IPS-NIHi11 (cell line): ENCODE measurements around the gene OXLD1.
"Not testable (repeated sequence)": the region's sequence is repeated elsewhere in the genome, so short reads cannot be mapped to it uniquely, and the experiment has no call there.

ENCODE experiments used
- DNase-seq: peaks from one replicate; pipeline ENCODE4 v3.0.0; 2012; ENCODE audit warnings: mixed read lengths, low spot score

The OXLD1 gene

GRCh38 chr17:81683584-81684441 is 17.4 kb upstream of the OXLD1 start, which contains the start of the genes ARL16 and HGS:
ARL16 (minus strand) TSS chr17:81683797; CDS start chr17:81683753, 44 bp downstream.
HGS (plus strand) TSS chr17:81684011; CDS start chr17:81684067, 56 bp downstream.
- DNase-seq = peak; percentile 100

- DNase-seq = no peak
Observed at GRCh38 chr17:81683208-81683583, 16.8 kb upstream of the OXLD1 start.

DNA sequence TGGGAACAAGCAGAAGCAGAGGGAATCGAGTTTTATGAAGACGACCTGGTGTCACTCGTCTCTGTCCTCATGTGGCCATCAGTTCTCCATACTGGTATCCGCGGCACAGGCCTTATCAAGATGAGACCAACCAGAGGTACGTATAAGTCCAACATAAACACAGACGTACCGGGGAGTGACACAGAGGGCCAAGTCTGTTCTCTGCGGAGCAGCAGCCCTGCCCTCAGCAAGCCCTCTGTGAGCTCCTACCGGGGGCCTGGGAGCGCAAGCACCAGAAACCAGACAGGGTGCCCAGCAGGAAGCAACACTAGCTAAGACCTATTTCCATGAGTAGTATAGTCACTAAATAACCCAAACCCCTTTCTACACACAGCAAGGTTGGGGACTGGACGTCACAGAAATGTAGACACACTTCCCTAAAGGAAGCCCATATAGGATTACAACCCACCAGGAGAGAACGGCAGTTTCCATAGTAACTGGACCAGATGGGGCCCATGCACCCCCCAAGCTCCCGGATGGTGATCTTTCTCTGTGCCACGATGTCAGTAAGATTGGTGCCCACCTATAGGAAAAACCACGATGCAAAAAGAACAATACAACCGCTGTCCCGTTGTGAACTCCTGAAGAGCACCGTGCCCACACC is 16.3 kb upstream of the OXLD1 start:
- DNase-seq = no peak

GRCh38 chr17:81681672-81682071 is 15.3 kb upstream of the OXLD1 start:
- DNase-seq = no peak

- no peak for DNase-seq
Observed at GRCh38 chr17:81680150-81680549, 13.7 kb upstream of the OXLD1 start.

- no peak for DNase-seq
Observed at GRCh38 chr17:81676906-81677305, 10.5 kb upstream of the OXLD1 start.

DNA sequence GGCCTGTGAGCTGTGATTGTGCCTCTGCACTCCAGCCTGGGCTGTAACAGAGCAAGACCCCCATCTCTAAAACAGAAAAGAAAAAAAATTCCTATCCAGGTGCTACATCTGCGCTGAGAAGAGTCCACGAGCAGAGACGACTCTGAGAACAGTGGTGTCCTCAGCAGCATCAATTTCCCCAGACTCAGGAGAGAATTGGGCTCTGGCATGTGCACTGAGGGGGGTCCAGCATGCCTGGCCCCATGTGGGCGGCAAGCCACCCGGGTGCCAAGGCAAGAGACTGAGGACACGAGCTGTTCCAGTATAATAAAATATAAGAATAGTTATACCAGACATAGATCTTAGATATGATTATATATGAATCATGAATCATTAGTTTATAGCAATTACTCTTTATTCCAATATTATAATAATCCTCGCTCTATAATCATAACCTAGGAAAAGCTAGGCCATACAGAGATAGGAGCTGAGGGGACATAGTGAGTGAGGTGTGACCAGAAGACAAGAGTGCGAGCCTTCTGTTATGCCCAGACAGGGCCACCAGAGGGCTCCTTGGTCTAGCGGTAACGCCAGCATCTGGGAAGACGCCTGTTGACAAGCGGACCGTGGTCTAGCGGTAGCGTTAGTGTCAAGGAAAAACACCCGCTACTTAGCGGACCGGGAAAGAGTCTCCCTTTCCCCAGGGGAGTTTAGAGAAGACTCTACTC is 9.3 kb upstream of the OXLD1 start:
- not testable (repeated sequence) for DNase-seq

- no peak for DNase-seq
Observed at GRCh38 chr17:81673561-81674258, 7.3 kb upstream of the OXLD1 start.

GRCh38 chr17:81672954-81673353 is 6.5 kb upstream of the OXLD1 start:
- DNase-seq = no peak

- DNase-seq = no peak
Observed at GRCh38 chr17:81672504-81672903, 6.1 kb upstream of the OXLD1 start.

GRCh38 chr17:81667754-81668153 is 1.3 kb upstream of the OXLD1 start:
- no peak for DNase-seq

DNA sequence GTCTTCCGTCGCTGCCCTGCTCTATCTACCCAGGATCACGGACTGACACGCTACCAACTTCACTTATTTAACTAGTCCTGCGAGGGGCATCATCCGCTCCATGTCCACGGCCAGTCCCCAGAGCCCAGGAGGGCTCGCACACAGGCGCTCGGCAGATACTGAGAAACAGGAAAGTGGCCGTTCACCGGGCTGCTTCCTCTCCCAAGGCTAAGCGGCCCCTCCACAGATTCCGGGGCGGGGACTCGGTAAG is 388 bp downstream of the OXLD1 start:
- no peak for DNase-seq

- no peak for DNase-seq
Observed at GRCh38 chr17:81665205-81666091, 957 bp downstream of the OXLD1 start.

DNA sequence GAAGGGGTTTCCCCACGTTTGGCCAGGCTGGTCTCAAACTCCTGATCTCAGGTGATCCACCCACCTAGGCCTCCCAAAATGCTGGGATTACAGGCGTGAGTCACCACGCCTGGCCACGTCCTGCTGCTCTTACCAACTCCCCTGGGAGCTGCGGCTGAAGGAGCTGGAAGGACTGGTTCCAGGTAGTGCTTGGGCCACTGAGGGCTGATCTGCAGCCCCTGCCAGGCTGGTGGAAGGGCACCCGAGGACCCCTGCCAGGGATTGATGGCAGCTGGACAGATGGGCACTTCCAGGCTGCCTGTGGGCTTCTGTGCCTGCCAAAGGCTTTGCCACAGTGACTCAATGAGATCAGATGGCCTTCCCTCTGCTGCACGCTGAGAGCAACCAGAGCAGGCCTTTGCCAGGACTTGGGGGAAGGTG is 2.3 kb downstream of the OXLD1 start:
- no peak for DNase-seq

DNA sequence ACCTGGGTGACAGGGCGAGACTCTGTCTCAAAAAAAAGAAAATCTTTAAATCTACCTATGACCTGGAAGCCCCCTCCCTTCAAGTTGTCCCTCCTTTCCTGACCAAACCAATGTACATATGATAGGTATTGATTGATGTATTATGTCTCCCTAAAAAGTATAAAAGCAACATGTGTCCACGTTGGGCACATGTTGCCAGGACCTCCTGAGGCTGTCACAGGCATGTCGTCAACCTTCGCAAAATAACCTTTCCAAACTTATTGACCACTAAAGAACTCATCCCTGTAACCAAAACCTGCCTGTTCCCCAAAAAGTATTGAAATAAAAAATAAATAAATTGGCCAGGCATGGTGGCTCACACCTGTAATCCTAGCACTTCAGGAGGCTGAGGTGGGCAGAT is 4.4 kb downstream of the OXLD1 start:
- no peak for DNase-seq

DNA sequence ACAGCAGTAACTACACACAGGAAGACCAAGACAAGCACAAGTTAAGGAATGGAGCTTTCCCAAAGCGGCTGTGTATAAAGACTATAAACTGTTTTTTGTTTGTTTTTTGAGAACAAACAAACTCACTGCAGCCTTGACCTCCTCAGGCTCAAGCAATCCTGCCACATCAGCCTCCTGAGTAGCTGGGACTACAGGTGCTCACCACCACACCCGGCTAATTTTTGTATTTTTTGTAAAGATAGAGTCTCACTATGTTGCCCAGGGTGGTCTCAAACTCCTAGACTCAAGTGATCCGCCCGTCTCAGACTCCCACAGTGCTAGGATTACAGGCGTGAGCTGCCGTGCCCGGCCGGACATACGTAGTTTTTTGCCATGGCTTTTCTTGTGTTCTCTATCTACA is 6.0 kb downstream of the OXLD1 start:
- no peak for DNase-seq

- DNase-seq = no peak
Observed at GRCh38 chr17:81659038-81659437, 7.4 kb downstream of the OXLD1 start.

DNA sequence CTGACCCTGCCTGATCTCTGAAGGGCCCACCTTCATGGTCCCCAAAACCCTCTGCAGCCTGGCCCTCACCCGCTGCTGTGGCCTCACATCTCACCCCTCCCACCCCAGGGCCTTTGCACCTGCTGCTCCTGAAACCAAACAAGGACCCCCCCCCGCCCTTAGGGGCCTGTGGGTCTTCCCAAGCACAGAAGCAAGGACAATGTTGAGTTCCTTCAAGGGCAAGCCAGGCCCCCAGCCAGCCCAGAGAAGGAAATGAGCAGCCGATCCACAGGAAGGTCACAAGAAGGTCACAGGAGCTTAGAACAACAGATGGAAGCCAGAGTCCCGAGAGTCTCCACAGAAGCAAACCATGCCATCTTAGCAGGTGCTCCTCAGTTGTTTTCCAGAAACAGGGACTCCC is 9.6 kb downstream of the OXLD1 start:
- no peak for DNase-seq

- no peak for DNase-seq
Observed at GRCh38 chr17:81656118-81656743, 10.2 kb downstream of the OXLD1 start, which contains the start of gene PDE6G. PDE6G (minus strand) TSS chr17:81656542; CDS start chr17:81653305, 3,237 bp downstream.

DNA sequence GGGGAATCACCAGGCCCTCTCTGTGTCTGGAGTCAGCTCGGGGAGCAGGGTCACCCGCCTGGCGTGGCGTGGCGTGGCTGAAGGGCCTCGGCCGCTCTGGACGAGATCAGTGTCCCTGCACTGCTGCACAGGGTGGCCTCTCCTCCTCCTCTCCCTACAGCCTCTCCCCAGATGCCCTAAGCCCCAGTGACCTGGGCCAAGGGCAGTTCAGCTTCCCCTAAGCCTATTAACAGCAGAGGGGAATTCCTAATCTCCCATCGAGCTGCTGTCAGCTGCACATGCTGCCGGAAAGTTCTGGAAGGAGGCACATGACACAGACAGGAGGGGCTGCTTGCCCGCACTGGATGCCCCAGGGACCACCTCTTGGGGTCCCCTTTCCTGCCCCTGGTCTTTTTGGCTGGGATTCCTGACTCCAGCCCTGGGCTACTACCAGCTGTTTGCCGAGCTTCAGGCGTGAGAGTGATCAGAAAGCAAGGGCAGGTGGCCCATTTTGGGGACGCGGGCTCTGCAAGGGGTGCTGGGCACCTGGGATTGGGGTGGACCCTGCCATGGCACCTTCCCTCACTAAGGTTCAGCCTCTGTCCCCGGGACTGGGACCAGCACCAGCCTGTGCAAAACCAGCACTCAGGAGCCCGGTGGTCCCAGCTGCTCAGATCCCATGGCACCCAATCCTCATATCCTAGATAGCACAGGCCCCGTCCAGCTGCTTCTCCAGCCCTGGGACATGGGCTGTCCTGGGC is 10.9 kb downstream of the OXLD1 start:
- DNase-seq = peak; percentile 17
